NOMO-1 (cell line): ENCODE results near the gene DLG4.
"Not testable (repeated sequence)": the region's sequence is repeated elsewhere in the genome, so short reads cannot be mapped to it uniquely, and the experiment has no call there.

Experiments
- DNase-seq, 2 experiments: peaks; one replicate each; lab custom pipeline; 2025; ENCODE audit not compliant: unreplicated experiment in 2 of 2; lab: John Stamatoyannopoulos, UW

The DLG4 gene

DNA sequence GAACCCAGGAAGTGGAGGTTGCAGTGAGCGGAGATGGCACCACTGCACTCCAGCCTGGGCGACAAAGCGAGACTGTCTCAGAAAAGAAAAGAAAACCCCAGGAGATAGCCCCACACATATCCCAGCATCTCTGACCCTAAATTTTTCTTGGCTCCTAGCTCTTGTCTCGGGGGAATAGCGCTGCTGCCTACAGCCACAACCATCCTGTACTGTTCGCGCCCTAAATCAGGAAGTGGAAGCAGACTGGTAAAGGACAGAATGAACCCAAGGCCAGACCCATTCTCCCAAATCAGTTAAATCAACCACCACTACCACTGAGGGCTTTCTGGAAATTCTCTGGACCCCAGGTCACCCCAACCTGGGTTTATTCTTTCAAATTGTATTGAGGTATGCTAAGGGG is 30.2 kb upstream of the DLG4 start:
- DNase-seq, result peak; percentile 28 to 55

DNA sequence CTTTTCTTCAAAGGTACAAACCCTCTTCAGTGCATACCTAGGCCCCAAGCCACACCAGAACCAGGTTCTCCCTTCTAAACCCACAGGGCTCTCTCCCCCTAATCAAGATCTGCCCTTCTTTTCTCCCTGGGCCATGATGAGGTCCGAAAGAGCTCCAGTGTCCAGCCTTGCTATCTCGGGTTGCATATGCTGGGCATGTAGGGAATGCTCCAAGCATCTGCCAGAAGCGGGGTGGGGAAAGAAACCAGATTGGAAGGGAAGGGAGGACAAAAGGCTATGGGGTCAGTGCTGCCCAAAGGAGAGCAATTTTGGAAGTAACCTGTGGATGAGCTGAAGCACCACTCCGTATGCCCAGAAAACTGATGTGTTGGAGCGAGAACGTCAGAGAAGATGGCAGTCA is 29.6 kb upstream of the DLG4 start:
- no peak for DNase-seq

DNA sequence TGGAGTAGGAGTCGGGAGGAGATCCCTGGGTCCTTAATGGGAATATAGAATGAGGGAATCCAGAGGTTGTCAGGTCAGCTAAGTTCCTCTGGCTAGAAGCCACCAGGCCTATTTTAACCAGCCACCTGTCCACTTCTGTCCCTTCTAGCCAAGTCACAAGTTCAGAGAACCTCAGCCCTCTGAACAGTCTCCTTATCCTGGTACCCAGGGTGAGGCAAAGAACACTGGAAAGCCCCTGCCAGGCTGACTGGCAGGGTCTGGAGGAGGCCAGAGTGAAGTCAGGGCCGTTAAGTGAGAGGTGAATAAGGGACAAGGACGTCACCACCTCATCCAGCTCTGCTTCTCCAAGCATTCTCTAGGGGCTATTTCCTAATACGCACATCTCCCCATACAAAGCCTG is 29.2 kb upstream of the DLG4 start:
- DNase-seq, result no peak

DNA sequence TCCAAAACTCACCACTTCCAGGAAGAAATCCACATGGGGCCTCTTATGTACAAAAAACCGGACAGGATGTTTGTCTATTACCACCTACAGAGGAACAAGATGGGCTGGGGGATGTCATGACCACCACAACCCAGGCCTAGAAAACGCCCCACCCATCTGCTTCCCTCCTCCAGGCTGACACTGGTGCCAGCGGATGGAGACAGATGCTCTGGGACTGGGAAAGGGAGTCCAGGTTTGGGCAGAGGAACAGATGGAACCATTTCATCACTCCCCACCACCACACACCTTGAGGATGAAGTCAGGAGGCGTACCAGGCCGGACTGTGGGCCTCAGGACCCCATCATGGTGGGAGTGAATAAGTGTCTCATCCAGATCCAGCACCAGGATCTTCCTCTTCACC is 27.1 kb upstream of the DLG4 start:
- no peak for DNase-seq

DNA sequence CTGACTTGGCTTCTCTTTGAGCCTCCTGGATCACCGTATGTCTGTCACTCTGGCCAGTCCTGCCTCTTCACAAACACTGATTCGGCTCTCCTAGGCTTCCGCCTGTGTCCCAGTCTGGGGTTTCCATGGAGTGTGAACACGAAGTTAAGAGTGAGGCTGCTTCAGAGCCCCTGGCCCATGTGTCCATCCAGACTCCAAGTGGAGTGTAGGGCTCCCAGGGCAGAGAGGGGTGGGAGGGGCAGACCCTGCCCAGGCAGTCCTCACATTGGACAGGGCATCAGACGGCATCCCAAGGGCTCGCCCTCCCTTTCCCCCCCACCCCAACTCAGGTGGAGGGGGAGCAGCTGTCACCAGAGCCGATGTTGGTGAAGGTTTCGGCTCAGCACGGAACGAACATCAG is 24.2 kb upstream of the DLG4 start:
- not testable (repeated sequence) for DNase-seq

DNA sequence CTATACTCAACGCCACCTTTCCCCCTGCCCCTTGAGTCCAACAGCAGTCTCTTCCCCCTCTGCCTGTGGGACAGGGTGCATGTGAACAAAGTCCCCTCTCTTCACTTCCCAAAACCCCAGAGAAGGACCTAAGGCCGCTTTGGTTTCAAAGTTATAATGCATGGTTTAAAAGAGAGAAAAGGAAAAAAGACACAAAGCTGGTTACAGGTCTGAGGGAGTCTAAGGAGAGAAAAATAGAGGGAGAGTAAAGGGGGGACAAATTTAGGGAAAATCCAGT is 23.8 kb upstream of the DLG4 start:
- DNase-seq, result no peak

DNA sequence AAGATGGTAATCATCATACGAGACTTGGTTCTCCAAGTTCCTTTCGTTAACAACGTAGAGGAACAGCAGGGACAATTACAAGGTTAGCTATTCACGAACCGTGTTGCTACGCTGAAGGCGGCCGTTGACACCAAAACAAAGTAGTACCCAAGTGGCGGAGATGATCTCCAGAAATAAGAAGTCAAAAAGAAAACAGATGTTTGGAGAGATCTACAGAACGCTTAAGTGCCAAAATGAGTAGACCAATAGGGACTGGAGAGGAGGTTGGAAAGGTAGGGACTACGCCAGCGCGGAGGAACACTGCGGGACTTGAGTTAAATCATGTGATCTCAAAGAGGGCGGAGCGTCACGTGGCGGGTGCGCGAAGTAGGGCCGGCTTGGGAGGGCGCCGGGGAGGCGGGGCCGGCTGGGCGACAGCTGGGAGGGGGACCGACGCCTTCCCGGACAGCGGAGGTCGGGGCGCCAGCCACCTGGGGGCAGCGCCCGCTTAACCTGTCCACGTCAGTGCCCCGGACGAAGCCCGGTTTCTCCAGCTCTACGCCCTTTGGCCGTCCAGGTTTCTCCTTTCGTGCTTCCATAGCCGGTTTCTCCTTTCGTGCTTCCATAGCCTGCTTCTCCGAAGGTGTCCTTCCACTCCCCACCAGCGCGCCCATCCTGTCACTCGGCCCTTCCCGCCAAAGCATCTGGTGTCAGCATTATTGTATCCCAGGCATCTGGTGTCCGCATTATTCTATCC is 23.2 kb upstream of the DLG4 start:
- peak; percentile 87 to 88 for DNase-seq

DNA sequence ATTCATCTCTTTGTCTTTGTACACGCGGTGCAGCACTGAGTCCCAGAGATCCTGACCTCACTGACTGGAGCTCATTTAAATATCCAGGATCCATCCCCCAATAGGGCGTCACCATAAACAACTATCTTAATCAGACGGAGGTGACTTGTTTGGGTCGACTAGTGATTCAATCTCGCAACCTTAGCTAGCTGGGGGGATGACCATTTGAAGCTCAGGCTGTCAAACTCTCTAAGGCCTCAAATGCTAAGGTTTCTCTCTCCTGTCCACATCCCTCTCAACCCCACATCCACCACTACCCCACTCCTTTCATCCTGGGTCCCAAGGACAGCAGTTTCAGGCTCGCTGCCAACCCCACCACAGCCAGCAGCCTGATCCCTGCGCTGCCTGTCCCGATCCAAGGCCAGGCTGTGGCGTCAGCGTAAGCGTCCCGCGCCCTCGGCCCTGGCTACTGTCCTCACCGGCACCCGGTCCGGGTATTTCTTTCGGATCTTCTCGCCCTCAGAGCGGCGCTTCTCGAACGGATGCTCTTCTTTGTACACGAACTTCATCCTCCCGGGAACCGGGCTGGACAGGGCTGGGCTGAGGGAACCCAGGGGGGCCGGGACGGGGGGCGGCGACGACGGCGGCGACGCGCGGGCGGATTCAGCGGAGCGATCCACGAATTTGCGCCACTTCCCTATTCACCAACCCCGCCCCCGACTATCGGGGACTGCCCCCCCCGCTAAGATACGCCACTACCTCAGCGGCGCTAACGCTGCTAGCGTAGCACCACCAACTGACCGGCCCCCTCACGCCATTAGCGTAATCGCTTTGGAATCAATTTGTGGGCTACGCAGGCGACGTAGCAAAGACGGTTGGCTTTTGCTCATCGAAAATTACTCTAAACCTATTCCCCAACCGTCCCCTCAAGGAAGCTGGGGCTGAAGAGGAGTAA is 22.4 kb upstream of the DLG4 start, which contains the start of gene GABARAP:
TSS of gene GABARAP (minus strand) at position 667 of the 934 bp plus-strand sequence. CDS start at position 548, 119 bp downstream.
- DNase-seq, result peak; percentile 80 to 88

DNA sequence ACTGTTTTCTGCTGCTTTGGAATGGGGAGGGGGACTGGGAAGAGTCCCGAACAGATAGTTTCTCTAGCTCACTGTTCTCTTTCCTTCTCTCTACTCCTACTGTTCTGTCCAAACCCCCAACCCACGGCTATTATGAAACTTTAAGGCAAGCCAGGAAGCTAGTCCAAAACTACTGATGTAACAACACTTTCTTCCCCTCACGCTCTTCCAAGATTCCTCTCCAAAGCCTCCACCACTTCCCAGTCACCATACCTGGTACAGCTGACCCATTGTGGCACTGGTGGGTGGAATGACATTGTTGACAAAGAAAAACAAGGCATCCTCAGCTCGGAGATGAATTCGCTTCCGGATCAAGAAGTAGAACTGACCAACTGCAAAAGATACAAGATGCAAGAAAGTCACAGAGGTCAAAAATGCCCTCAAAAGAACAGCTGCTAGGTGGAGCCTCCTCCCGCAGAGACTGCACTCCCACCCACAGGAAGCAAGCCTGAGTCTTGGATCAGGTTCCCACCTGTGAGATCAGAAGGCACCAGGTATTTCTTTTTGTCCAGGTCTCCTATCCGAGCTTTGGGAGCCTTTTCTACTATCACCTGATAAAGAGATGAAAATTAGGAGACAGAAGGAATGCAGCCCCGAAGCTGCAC is 21.6 kb upstream of the DLG4 start:
- DNase-seq, result no peak

DNA sequence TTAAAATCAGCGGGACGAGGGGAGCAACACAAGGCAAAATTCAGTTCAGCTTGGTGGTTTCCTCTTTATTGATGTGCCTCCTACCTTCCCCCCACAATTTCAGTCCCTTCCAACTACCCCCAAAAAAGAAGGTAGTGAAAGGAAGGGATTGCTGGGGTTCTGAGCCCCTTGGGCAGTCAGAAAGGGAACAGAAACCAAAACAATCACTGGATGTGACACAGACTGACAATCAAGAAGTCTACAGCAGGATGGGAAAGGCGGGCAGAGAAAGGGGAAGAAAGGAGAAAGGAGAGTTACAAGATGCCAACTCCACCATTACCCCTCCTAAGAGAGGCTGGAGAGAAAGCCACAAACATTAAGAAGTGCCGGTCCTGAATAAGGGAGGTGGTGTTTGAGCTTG is 20.7 kb upstream of the DLG4 start:
- DNase-seq, result peak; percentile 76 to 85

DNA sequence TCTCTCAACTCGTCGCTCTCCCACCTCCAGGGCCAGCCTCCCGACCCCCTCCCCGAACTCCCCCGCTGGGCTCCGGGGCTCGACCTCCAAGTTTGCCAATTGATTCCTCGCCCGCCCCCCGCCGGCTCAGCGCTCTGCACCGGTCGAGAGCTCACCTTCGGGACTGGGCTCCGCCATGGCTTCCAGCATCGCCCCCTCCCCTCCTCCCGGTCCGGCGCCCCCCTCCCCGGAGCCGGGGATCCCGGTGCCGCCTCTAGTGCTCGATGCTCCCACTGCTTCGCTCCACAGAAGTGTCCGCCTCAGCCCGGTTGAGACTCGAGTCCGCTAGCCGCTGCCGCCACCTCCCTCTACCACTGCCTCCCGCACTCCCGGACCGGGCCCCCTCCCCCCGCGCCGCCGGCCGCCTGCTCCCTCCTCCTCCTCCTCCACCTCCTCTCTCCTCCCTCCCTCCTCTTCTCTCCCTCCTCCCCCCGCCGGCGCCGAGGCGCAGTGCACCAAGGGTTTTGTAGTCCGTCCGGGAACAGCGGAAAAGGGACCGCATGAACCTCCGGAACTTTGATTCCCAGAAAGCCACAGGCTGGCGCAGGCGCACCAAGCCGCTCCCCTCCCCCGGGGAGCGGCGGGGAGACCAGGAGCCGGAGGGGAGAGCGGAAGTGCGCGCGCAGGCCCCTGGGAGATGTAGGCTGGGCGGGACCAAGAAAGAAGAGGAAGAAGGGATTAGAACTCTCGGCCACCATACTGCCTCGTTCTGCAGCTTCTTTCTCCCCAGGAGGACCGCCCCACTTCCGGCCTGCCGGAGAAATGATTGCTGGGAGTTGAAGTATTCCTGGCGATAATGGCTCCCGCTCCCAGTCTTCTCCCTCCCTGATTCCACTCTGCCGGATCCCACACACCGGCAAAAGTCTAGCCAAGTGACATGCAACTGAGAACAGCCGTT is 19.7 kb upstream of the DLG4 start, which contains the start of gene PHF23:
TSS of gene PHF23 (minus strand) at position 367 of the 937 bp plus-strand sequence. CDS start at position 189, 178 bp downstream.
- peak; percentile 97 to 99 for DNase-seq

DNA sequence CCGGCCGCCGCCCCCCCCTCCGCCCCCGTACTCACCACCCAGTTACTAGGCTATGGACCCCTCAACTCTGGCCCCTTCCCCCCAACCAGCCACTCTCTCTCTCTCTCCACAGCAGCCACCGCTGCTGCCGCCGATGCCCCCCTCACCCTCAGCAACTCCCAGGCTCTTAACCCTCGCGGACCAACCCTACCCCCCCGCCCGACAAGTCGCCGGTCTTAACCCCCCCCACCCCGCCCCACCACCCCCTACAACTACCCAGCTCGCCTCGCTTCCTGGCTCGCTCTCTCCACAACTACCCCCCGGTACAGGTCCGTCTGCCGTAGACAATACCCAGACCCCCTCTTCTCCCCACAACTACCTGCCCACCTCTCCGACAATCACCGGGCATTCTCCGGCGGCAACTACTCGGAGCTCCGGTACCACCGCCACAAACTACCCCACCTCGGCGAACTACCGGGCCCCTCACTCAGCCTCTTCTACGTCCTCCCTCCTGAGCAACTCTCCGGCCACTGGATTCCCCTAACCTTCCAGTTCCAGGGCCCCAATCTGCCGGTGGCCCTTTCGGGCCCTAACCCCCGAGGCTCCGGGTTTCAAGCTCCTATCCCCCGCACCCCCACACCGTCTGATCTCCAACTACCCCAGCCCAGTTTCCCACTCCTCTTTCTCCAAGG is 18.9 kb upstream of the DLG4 start:
- DNase-seq, result no peak

DNA sequence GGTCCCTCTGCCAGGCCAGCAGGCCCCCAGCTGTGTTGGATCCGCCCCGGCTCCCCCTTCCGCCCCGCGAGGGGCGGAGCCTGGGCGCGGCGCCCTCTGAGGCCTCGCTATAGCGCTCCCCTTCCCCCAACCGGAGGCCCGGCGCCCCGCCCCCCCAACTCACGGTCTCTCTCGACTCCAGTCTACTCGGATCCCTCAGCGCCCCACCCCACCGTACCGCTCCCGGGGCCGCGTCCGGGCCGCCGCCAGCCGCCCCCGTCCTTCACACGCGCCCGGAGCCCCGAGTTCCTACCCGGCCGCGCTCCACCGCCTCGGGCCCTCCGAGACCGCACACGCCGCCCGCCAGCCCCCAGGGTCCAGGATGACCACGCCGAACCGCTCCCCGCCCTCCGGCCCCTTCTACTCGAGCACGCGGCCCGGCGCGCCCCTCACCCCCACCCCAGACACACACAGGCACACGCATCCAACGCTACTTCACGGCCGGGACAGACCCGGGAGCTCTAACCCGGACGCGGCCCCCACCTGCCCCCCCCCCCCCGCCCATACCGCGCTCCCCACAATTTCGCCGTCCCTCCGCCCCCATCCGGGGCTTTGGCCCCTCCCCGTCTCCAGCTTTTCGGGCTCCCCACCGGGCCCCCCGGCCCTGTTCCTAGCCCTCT is 18.3 kb upstream of the DLG4 start:
- DNase-seq, result peak; percentile 30 to 58

DNA sequence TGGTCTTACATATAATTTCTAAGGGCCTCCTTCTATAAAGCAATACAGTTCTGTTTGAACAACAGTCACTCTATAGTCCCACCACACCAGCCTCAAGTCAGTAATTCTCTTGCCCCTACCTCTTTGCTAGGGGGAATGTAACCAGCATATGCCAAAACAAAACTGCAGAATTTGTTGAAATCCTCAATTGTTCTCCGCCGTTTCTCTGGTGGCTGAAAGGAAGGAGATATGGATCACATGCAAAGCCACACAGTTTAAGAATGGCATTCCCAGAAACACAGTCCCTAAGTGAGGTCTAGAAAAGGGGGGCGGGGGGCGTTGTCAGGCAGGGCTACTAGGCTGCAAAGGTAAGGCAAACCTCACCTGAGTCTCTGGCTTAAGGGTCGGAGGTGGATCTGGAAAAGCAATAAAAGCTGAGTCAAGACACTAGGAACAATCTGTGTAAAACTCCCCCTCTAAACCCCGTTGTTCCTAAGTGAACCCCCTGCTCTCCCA is 17.7 kb upstream of the DLG4 start:
- no peak for DNase-seq

DNA sequence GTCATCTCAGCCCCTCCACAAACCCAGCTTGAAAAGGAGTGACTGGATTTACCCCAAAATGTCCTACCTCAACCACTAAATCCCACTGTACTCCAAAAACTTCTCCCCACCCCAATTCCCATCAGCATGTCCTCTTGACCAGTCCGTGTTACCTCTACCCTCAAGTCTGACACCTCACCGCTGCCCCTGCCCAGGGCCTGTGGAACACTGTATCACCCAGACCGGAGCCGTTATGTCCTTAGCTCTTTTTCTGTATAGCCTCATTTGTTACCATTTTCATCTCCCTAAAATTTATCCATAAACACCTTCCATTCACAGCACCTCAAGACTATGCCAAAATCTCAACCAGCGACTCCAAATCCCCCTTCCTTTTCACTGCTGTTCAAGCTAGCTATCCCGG is 17.2 kb upstream of the DLG4 start:
- DNase-seq, result no peak

DNA sequence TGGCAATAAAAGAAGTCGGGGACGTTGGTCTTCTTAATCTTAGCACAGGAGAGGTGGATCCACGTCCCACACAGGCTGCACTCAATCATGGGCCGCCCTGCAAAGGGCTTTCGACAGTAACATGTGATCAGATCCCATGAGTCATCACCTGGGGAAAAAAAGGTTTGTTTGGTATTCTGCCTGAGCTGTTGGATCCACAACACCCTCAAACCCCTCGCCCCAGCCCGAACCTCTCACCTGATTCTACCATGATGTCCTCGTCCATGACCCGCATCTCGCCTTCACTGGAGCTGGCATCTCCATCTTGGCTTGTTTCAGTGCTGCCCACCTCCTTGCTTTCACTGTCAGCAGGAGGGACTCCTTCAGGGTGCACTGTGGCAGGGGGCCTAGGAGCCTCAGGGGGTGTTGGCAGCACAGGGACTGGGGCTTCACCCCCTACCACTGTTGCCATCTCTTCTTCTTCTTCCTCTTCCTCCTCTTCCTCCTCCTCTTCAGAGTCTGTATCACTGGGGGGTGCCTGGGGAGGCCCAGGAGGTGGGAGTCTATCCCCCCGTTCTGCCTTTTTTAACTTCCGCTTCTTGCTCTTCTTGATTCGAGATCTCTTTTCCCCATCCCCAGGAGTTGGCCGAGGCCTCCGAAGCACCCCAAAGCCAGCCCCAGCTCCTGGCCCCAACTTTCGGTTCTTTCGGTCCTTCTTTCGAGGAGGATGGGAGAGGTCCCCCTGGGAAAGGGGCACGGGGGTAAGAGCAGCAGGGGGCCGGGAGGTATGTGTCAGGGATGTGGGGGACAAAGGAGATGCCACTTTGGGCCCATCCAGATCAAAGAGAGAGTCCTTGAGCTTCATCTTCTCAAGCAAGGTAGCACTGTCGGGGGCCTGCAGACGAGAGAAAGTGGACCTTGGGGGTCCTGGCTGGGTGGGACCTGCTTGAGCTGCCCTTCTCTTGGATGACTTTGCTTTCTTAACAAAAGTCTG is 16.3 kb upstream of the DLG4 start:
- DNase-seq, result no peak

DNA sequence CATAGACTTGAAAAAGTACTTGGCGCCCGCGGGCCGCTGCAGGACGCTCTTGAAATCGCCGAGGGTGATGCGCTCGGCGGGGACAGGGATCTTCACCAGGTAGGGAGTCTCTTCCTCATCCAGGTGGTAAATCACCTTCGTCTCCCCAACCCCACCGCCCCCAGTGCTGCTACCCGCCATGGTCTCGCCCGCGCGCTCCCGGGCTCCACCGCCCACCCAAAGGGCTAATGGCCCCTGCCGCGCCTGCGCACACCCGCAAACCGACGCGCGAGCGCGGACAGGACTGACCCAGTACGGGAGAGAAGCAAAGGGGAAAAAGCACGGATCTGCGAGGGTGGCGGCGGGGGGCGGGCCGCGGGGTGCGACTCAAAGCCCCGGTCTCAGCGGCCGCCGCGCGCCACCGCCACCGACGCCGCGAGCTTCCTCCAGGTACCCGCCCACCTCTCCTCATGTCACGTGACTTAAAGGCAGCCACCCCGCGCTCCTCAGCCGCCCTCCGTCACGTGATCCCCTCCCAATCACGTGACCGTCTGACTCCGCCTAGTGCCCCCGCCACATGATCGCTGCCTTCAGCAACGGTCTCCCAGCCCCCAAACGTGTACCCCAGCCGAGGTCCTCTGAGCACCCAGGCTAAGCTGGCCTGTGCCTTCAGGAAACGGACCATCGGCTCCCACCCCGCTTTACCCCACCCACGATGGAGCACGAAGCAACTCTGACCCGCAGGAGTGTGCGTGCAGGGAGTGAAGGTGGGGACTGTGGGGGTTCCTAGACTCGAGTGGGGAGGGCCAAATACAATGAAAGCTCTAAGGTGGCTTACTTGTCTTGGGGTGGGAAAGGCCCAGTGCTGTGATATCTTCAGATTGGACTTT is 14.7 kb upstream of the DLG4 start, which contains the start of gene DVL2:
TSS of gene DVL2 (minus strand) at position 435 of the 869 bp plus-strand sequence. CDS start at position 180, 255 bp downstream.
- peak; percentile 93 to 96 for DNase-seq
